ENCODE results near the gene LDLRAD1. TPM values are rescaled to one million over a fixed set of nuclear protein-coding genes. Genes with fewer than 3 reads are reported as not detected.

Gene LDLRAD1
- total RNA-seq, 1 donor from 2014 or later: not detected

DNA sequence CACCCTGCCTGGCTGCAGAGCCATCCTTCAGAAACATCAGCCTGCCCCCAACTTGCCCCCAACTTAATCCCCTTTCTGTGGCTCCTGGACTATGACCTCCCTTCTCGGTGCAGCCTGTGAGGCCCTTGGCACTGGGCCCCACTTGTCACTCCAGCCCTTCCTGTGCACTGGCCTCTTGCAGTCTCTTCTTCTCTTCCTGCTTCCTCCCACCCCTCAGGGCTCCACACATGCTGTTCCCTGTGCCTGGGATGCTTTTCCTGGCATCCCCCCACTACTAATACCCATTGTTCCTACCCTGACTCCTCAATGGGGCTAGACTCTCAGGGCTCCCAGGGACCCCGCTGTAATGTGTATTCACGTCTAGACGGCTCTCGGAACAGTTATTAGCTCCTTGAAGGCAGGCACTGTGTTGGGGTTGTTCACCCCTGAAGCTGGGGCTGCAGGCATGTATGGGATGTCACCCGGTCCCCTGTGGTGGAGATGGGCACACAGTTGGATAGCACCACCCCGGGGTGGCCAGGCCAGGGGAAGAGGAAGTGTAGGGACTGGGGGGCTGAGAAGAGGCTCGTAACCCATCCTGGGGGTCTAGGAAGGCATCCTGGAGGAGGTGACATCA is 4.5 kb downstream of the LDLRAD1 start:
- Mint-ChIP-seq H3K4me1 (ENCODE audit: unreplicated experiment) (peaks cover 4% of the 10 kb centered on the region), H3K36me3 (ENCODE audit: unreplicated experiment) (no peaks in the 10 kb centered on the region), H3K4me3 (ENCODE audit: unreplicated experiment) (no peak overlapping the region), H3K9me3 (ENCODE audit: unreplicated experiment) (no peaks in the 10 kb centered on the region), H3K27me3 (ENCODE audit: unreplicated experiment) (peaks cover 45% of the 10 kb centered on the region), H3K27ac (ENCODE audit: unreplicated experiment) (no peak overlapping the region)
- TF ChIP-seq, protein P1, sequence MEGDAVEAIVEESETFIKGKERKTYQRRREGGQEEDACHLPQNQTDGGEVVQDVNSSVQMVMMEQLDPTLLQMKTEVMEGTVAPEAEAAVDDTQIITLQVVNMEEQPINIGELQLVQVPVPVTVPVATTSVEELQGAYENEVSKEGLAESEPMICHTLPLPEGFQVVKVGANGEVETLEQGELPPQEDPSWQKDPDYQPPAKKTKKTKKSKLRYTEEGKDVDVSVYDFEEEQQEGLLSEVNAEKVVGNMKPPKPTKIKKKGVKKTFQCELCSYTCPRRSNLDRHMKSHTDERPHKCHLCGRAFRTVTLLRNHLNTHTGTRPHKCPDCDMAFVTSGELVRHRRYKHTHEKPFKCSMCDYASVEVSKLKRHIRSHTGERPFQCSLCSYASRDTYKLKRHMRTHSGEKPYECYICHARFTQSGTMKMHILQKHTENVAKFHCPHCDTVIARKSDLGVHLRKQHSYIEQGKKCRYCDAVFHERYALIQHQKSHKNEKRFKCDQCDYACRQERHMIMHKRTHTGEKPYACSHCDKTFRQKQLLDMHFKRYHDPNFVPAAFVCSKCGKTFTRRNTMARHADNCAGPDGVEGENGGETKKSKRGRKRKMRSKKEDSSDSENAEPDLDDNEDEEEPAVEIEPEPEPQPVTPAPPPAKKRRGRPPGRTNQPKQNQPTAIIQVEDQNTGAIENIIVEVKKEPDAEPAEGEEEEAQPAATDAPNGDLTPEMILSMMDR (IDR thresholded peaks at IDR 0.05): no peak
- peak; percentile 66 for DNase-seq (ENCODE audit: extremely low spot score, unreplicated experiment)

DNA sequence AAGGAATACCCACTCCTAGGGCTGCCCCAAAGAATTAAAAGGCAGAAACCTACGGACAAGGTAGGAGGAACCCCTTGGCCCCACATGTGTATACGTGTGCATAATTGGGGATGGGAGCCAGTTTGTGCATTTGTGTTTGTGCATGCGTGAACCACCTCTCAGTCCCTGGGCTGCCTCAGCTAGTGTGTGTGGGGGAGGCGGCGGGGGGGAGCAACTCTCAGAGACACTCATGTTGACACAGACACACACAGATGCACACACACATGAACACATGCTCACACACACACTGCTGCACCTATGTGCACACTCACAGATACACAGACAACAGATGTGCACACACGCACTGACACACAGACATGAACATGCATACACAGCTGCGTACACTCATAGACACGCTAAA is 5.1 kb downstream of the LDLRAD1 start:
- TF ChIP-seq, protein P1 (IDR thresholded peaks at IDR 0.05): no peak
- Mint-ChIP-seq H3K27me3 (ENCODE audit: unreplicated experiment) (peaks cover 49% of the 10 kb centered on the region), H3K36me3 (ENCODE audit: unreplicated experiment) (no peaks in the 10 kb centered on the region), H3K27ac (ENCODE audit: unreplicated experiment) (no peak overlapping the region), H3K9me3 (ENCODE audit: unreplicated experiment) (no peaks in the 10 kb centered on the region), H3K4me1 (ENCODE audit: unreplicated experiment) (peaks cover 4% of the 10 kb centered on the region), H3K4me3 (ENCODE audit: unreplicated experiment) (no peak overlapping the region)
- DNase-seq (ENCODE audit: extremely low spot score, unreplicated experiment): peak; percentile 73

DNA sequence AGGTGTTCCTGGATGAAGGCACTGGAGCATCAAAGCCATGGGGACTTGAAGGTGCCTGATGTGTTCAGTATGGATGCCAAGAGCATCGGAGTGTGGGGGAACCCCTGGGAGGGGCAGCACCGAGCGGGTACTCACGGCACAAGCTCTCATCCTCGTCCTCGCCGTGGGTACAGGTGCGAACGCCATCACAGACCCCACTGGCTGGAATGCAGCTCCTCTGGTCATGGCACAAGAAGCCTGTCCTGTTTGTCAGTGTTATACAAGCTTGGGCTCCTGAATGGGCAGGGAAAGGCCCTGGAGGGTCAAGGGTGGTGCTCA is 6.0 kb downstream of the LDLRAD1 start:
- Mint-ChIP-seq H3K36me3 (ENCODE audit: unreplicated experiment) (no peaks in the 10 kb centered on the region), H3K9me3 (ENCODE audit: unreplicated experiment) (no peaks in the 10 kb centered on the region), H3K4me1 (ENCODE audit: unreplicated experiment) (peaks cover 4% of the 10 kb centered on the region), H3K4me3 (ENCODE audit: unreplicated experiment) (no peak overlapping the region), H3K27me3 (ENCODE audit: unreplicated experiment) (peaks cover 50% of the 10 kb centered on the region), H3K27ac (ENCODE audit: unreplicated experiment) (no peak overlapping the region)
- peak; percentile 60 for DNase-seq (ENCODE audit: extremely low spot score, unreplicated experiment)
- TF ChIP-seq, protein P1 (IDR thresholded peaks at IDR 0.05): no peak

DNA sequence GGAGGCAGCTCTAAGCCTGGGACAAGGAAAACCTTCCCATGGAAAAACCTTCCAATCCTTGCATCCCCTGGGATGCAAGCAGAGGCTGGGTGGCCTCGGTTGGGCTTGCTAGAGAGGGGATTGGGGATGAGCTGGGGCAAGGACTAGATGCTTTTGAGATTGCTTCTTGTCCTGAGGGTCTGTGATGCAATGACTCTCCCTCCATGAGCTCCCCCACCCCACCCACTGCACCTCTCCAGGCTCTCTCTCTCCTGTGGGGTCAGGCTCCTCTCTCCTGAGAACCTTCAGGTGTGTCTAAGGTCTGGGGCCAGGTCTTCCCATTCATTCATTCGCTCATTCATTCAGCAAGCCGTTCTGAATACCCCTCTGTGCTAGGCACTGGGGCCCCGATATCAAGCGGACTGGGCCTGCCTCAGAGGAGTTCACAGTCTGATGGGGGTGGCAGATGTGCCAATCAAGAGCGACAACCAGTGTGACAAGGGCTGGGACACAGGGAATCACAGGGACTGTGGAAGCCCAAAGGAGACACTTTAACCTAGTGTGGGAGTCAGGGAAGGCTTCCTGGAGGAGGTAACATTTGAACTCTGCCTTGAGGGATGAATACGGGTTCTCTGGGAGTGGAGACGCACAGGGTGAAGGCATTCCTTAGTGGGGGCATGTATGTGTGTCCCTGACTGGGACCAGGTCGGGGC is 6.5 kb downstream of the LDLRAD1 start:
- TF ChIP-seq, protein P1 (IDR thresholded peaks at IDR 0.05): no peak
- H3K4me3 Mint-ChIP-seq (ENCODE audit: unreplicated experiment): no peak overlapping the region
- H3K4me1 Mint-ChIP-seq (ENCODE audit: unreplicated experiment): peaks cover 4% of the 10 kb centered on the region
- DNase-seq (ENCODE audit: extremely low spot score, unreplicated experiment): peak; percentile 63
- no peaks in the 10 kb centered on the region for H3K9me3 Mint-ChIP-seq (ENCODE audit: unreplicated experiment)
- H3K27ac Mint-ChIP-seq (ENCODE audit: unreplicated experiment): no peak overlapping the region
- no peaks in the 10 kb centered on the region for H3K36me3 Mint-ChIP-seq (ENCODE audit: unreplicated experiment)
- peaks cover 55% of the 10 kb centered on the region for H3K27me3 Mint-ChIP-seq (ENCODE audit: unreplicated experiment)

DNA sequence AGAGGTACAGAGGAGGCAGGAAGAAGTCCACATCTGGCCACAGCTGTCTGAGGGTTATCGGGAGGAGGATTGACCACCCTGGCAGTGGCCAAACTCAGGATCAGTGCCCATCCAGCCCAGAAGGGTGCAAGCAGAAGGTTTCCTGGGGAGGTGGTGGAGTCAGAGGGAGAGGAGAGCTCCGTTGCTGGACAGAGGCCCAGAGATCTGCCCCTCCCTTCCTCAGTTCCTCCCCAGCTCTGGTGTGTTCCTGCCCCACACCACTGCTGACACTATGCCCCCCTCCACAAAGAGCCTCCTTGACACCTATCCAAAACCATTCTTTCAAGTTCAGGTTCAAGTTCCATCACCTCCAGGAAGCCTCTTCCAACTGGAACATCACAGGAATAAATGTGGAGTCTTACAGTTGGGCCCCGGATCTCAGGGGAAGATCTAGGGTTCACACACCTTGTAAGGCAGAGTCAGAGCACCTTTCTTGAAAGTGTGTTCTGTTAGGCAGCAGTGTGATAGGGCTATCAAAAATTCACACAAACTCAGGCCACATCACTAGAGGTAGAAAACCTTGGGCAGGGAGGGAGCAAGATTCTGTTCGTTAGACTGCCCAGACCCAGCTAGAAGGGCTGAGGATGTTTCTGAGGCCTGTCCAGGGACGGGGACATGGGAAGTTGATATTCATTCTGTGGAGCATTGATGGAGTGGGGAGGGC is 7.4 kb downstream of the LDLRAD1 start:
- peak; percentile 62 for DNase-seq (ENCODE audit: extremely low spot score, unreplicated experiment)
- no peak overlapping the region for H3K27ac Mint-ChIP-seq (ENCODE audit: unreplicated experiment)
- peaks cover 59% of the 10 kb centered on the region for H3K27me3 Mint-ChIP-seq (ENCODE audit: unreplicated experiment)
- H3K4me1 Mint-ChIP-seq (ENCODE audit: unreplicated experiment): no peaks in the 10 kb centered on the region
- no peaks in the 10 kb centered on the region for H3K36me3 Mint-ChIP-seq (ENCODE audit: unreplicated experiment)
- TF ChIP-seq, protein P1 (IDR thresholded peaks at IDR 0.05): no peak
- H3K9me3 Mint-ChIP-seq (ENCODE audit: unreplicated experiment): no peaks in the 10 kb centered on the region
- no peak overlapping the region for H3K4me3 Mint-ChIP-seq (ENCODE audit: unreplicated experiment)
